DMS53 (cell line): Measurements from ENCODE around the gene USP33.
"Not testable (repeated sequence)": the region's sequence is repeated elsewhere in the genome, so short reads cannot be mapped to it uniquely, and the experiment has no call there.

Experiments
- DNase-seq: peaks from one replicate; lab custom pipeline; 2025; lab: John Stamatoyannopoulos, UW

Gene USP33

GRCh38 chr1:77759071-77760028, at the start of gene USP33:
Gene USP33, minus strand, starts transcription at chr1:77759852. Its CDS starts 18,155 bp downstream, at chr1:77741697.
- DNase-seq = peak; percentile 96

DNA sequence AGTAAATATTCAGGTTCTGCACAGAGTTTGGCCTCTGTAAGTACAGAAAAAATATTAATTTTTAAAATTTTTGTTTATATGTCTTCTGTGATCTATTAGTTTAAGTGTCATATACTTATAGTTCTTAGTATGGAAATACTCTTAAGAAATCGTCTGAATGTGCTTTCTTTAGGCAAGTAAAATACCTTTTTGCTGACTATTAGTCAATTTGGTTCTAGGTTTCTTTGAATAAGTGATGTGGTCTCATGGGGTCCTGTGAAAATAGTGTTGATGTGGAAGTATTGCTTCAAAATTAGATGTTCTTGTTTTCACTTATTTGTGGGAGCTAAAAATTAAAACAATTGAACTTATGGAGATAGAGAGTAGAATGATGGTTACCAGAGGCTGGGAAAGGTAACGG, 43.7 kb upstream of the USP33 start:
- DNase-seq = no peak

DNA sequence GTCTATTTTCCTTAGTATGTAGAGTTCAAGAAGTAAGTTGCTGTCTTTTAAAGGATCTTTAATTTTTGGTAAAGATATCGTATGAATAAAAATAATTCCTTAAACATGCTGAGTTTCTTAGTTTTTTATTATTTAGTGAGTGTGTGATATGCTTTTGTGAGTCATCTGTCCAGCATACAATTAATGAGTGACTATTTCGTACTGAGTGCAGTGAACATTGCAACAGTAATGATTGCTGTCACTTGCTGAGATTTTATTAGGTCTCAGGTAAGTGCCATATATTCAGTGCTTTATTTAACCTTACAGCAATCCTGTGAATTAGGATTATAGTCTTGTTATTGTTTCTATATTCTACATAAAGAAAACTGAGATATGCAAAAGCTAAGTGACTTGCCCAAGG, 42.4 kb upstream of the USP33 start:
- DNase-seq = no peak

DNA sequence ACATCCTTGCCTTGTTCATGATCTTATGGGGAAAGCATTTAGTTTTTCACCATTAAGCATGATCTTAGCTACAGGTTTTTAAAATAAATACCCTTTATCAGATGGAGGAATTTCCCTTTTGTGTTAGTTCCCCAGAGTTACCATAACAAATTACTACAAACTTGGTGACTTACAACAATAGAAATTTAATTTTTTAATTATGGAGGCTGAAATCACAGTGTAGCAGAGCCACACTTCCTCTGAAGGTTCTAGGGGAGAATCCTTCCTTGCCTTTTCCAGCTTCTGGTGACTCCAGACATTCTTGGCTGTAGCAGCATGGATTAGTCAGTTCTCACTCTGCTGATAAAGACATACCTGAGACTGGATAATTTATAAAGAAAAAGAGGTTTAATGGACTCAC, 38.3 kb upstream of the USP33 start:
- no peak for DNase-seq

DNA sequence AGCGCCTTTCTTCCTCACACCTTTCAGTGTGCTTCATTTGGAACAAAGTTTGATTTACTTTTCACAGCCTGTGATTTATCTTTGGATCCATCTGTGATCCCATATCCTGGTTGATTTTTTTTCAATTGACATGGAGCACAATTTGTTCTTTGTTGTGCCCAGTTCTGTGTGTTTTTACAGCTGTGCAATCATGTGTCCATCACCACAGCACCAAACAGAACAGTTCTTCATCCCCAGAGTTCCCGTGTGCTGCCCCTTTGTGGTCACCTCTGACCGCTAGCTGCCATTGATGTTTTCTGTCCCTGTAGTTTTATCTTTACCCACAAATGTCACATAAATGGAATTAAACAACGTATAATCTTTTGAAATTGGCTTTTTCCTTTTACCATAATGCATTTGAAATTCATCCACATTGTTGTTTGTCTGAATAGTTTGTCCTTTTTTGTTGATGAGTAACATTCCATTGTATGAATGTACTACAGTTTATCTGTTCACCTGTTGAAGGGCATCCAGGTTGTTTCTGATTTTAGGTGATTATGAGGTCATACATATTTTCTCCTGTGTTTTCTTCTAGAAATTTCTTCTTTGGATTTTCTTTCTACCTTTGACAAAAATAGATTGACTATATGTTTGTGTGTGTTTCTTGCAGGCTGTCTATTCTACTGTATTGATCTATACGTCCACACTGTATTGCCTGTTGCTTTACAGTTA, 37.2 kb upstream of the USP33 start:
- DNase-seq = no peak

- DNase-seq = no peak
Measured at GRCh38 chr1:77794550-77794949, 34.9 kb upstream of the USP33 start.

DNA sequence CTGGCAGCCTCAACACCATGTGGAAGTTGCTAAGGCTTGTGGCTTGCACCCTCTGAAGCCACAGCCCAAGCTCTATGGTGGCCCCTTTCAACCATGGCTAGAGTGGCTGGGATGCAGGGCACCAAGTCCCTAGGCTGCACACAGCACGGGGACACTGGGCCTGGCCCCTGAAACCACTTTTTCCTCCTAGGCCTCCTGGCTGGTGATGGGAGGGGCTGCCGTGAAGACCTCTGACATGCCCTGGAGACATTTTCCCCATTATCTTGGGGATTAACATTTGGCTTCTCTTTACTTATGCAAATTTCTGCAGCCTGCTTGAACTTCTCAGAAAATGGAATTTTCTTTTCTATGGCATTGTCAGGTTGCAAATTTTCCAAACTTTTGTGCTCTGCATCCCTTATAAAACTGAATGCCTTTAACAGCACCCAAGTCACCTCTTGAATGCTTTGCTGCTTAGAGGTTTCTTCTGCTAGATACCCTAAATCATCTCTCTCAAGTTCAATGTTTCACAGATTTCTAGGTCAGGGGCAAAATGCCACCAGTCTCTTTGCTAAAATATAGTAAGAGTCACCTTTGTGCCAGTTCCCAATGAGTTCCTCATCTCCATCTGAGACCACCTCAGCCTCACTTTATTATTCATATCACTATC, 26.6 kb upstream of the USP33 start:
- DNase-seq = not testable (repeated sequence)

DNA sequence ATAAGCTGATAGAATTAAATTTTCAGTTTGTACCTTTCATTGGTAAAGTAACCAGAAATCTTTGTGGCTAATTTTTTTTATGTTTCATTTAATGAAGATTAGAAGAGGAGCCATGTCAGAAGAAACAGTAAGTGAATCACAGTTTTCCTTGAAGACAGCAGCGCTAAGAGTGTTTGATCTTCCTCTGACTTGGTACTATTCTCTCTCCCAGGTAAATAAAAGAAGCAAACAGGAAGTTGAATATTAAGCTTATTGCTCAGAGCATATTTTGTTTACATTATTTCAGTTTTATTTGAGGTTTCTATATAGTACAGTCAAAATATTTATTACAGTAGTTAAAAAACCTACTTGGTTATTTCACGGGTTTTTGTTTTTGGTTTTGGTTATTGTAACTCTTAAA, 23.5 kb upstream of the USP33 start:
- peak; percentile 52 for DNase-seq

DNA sequence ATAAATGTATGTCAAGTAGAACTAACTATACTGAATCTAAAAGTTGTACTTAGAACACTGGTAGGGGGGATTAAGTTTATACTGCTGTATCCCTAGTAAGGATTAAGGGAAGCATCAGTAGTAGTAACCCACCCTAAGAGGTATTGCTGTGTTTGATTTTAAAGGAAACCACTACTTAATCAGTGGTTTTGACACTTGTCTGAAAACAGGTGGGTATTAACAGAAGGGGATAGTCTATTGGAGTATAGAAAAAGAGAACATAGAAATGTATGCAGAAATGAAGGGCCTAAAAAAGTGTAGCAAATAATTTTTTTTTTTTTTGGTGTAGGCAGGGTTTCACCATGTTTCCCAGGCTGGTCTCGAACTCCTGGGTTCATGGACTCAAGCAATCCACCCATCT, 22.0 kb upstream of the USP33 start:
- DNase-seq = no peak

- DNase-seq = peak; percentile 100
Measured at GRCh38 chr1:77779529-77780281, 20.1 kb upstream of the USP33 start, which contains the start of gene MIGA1. Gene MIGA1, plus strand, starts transcription at chr1:77779649. Its CDS starts 3,604 bp downstream, at chr1:77783253.

DNA sequence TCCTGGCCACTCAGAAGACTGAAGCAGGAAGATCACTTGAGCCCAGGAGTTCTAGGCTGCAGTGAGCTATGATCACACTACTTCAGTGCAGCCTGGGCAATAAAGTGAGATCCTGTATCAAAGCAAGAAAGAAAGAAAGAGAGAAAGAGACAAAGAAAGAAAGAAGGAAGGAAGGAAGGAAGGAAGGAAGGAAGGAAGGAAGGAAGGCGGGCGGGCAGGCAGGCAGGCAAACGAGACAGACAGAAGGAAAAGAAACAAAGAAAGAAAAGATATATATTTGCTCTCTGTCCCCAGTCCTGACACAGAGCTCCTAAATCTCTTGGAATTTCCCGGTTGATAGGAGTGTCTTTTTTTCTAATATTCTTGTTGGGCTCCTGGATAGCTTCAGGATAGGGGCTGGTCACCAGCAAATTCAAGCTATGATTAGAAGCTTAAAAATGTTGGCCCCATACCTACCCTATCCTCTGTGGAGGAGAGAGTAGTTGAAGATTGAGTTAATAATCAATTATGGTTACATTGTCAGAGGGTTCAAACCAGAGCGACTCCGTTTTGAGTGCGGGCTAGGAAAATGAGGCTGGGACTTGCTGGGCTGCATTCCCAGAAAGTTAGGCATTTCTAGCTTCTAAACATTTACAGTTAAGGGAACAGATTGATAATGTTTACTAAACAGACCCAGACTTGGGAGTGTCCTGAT, 16.5 kb upstream of the USP33 start:
- no peak for DNase-seq

DNA sequence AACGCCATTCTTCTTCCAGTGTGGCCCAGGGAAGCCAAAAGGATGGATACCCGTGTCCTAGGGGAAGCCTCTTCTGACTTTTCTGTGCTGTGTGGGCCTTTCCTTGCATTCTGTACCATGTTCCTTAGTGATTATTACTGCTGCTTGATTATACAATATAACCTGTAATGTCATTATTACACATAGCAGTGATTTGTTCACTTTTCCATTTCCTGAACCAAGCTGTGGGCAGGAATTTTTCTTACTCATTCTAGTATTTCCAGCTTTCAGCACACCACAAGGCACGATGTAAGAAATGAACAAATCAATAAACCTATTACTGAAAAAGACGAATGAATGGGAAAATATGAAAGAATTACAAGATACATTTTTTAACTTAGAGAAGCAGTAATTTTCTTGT, 8.4 kb upstream of the USP33 start:
- DNase-seq = no peak

GRCh38 chr1:77762072-77762476, 2.4 kb upstream of the USP33 start:
- peak; percentile 68 for DNase-seq

DNA sequence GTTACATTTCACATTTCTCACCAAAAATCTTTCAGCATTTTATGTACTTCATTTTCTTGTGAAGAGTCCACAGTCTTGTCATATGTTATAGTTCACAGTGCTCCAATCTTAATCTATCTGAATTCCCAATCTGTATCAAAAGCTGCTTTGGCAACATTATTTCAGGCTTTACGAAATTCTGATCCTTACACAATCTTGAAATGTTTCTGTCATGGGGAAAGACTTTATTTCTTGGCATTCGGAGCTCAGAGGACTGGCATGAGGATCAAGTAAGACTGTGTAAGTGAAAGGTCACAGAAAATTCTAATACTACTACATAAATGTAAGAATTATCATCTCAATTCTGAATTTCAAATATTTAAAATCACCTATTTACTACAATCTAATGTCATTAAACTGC, 2.0 kb downstream of the USP33 start:
- no peak for DNase-seq

DNA sequence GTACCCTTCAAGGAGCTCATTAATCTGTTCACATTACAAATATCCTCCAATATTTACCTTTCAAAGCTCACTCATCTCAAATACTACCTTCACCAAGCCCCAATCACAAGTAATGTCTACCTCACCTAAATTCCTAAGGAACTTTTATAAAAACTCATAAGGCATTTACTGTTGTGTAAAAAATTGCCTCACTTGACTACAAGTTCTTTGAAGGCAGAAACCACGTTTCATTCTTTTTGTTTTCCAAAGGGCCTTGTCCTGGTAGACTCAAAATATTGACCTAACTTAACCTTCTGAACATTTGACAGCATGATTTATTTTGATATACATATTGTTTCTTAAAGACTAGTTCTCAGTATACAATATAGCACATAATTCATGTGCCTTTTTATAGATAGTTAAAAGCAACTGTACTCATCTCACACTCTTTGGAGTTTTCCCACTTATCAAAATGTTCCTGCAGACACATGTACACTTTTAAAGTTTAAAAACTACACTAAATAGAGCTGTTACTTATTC, 2.5 kb downstream of the USP33 start:
- DNase-seq = no peak

DNA sequence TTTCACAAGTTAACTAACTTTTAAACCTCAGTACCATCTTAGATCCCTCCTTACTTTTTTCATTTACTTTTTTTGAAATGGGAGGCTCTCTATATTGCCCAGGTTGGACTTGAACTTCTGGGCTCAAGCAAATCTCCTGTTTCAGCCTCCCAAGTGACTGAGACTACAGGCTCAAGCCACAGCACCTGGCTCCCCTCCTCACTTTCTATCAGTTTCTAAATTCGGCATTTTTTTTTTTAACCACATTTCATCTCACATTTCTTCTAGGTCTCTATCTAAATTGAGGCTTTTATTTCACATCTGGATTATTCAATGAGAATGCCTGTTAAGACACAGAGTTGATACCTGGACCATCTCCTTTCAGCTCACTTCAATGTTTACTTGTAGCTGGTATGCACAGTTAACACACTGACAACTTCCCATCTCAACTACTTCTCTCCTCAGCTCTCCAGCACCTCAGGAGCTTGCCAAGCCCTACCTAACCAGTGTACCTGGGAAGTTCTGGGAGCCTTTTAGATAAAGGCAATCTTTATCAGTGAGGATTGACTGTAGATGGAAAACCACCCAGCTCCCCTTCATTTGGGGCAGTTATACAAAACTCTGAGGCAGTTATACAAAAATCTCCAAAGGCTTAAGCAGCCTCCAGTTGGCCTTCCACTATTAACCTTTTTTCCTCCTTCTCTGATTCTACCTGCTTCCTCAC, 3.4 kb downstream of the USP33 start:
- DNase-seq = no peak

- DNase-seq = not testable (repeated sequence)
Measured at GRCh38 chr1:77749489-77749888, 10.2 kb downstream of the USP33 start.

GRCh38 chr1:77744576-77744975, 15.1 kb downstream of the USP33 start:
- DNase-seq = no peak

DNA sequence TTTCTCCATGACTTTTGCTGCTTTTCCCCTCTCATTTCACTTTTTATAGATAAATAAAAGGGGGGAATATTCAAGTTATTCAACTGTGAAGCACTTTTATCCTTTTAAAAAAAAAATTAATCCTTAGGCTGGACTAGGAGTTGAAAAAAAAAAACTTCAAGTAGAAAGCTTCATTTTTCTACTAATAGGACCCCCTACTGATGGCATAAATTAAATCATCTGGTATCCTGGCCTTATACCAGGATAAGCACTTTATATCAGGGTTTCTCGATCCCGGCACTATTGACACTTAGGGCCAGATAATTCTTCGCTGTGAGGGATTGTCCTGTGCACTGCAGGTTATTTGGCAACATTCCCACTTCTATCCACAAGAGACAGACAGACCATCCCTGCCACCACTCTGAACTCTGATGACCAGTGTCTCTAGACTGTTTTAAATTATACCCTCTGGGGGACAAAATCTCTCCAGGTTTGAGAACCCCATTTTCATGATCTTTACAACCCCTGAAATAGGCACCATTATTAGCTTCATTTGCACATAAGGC, 17.6 kb downstream of the USP33 start:
- no peak for DNase-seq

DNA sequence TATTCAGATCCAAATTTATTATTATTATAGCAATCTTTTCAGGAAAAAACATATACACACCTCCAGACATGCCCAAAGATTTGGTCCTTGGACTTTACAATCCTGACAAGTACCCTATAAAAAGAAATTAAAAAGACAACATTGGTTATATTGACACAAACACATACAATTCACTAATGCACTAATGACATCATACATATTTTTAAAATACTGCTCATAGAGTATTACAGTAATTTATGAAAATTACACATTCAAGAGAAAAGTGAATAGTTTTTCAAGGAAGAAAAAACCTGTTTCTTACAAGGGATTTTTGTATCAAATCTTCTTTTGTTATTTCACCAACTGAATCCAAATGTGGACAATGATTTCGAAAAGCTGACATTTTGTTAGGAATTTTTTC, 18.3 kb downstream of the USP33 start:
- no peak for DNase-seq
